Esophagus (tissue), 2 donors: Measurements from ENCODE around the gene CRYBG3. TPM values are rescaled to one million over a fixed set of nuclear protein-coding genes. Genes with fewer than 3 reads are reported as not detected.

Experiments used
- H3K27ac ChIP-seq, 2 donors: one replicate each; pipeline ENCODE4 v1.5.1; 2013; ENCODE audit warnings: low read depth in 2 of 2, mild to moderate bottlenecking in 2 of 2, inconsistent platforms in 1 of 2, low read length in 1 of 2, moderate library complexity in 1 of 2
- H3K27me3 ChIP-seq, 2 donors: one replicate each; pipeline ENCODE4 v1.6.1; 2013; ENCODE audit warnings: low read length in 2 of 2, control low read depth in 1 of 2, mild to moderate bottlenecking in 1 of 2; ENCODE audit not compliant: insufficient read depth in 2 of 2, control insufficient read depth in 1 of 2
- H3K36me3 ChIP-seq, 2 donors: one replicate each; pipeline ENCODE4 v1.6.1; 2013; ENCODE audit warnings: low read length in 1 of 2; ENCODE audit not compliant: control insufficient read depth in 2 of 2, insufficient read depth in 2 of 2
- H3K4me1 ChIP-seq, 2 donors: one replicate each; pipeline ENCODE4 v1.6.1; 2013; ENCODE audit warnings: low read length in 1 of 2; ENCODE audit not compliant: control insufficient read depth in 2 of 2, insufficient read depth in 2 of 2
- H3K4me3 ChIP-seq, 2 donors: one replicate each; pipeline ENCODE4 v1.5.1; 2013; ENCODE audit warnings: low read length in 2 of 2, mild to moderate bottlenecking in 2 of 2, low read depth in 1 of 2, moderate library complexity in 1 of 2
- H3K9me3 ChIP-seq, 2 donors: one replicate each; pipeline ENCODE4 v1.6.1; 2013; ENCODE audit warnings: mild to moderate bottlenecking in 2 of 2, low read depth in 1 of 2, low read length in 1 of 2, moderate library complexity in 1 of 2; ENCODE audit not compliant: control insufficient read depth in 2 of 2, insufficient read depth in 1 of 2
- WGBS, 2 donors: extraction: QIAGEN DNeasy Blood & Tissue Kit; methylation state at CpG; one replicate each; pipeline ENCODE4 v1.1.7; 2013; 5-methylcytosine and 5-hydroxymethylcytosine counted together
- polyA plus RNA-seq, 2 donors: library from polyadenylated mRNA; stranded (reverse); fragments of 200-250 nt; gene quantifications; one replicate each; pipeline ENCODE4 v1.2.3, GENCODE V29; 2013
- donor health status: healthy with polysubstance abuse.
- donor health status: Bipolar disorder and iron deficiency.

CRYBG3 gene
- polyA plus RNA-seq, 2 donors, result 5.0 to 10.0 TPM

DNA sequence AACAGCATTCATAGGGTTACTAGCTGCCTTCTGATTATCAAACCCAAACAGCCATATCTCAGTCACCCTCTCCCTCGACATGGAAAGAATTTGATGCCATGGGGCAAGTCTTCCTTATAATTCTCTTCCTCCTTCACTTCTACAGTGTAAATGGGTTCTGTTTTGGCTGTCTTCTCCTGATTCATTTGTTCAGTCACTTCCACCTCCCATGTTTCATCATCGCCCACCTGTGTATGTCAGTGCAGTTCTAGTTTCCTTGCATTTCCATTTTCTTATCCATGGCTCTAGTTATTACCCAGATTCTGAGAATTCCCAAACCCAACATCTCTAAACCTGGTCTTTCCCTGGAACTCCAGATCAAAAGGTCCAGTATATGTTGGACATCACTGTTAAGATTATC lies 109.4 kb downstream of the CRYBG3 start:
- Histone ChIP-seq H3K4me1 (no peaks in the 10 kb centered on the region), H3K27me3 (no peaks in the 10 kb centered on the region), H3K9me3 (no peaks in the 10 kb centered on the region), H3K4me3 (no peak overlapping the region), H3K27ac (no peak overlapping the region), H3K36me3 (peaks cover 5 to 9% of the 10 kb centered on the region in 2 donors)
- 65 to 69% methylated on average over 2 of the region's 2 CpGs for WGBS, 2 donors

DNA sequence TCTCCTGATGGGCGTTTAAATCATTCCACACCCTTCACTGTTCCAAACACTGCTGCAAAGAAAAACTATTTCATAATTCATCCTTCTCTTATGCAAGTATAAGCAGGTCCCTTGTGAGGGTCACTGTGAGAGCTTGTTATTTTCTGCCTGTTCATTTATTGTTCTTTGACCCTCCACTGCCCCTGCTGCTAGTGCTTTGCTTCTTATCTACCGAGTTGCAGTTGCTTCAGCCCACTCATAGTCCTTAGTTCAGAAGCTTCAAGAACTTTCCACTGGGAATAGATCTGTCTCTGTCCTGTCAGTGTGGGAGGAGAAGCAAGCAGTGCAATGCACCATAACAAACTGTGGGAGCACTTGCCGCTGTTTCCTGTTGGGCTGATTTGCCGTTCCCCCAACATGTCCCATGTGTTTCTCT lies 110.6 kb downstream of the CRYBG3 start:
- Histone ChIP-seq H3K9me3 (no peaks in the 10 kb centered on the region), H3K27me3 (no peaks in the 10 kb centered on the region), H3K4me3 (no peak overlapping the region), H3K4me1 (no peaks in the 10 kb centered on the region), H3K27ac (no peak overlapping the region), H3K36me3 (peaks cover 5 to 9% of the 10 kb centered on the region in 2 donors)
- whole genome bisulfite sequencing, 2 donors, result 54 to 64% methylated on average over 4 of the region's 4 CpGs

DNA sequence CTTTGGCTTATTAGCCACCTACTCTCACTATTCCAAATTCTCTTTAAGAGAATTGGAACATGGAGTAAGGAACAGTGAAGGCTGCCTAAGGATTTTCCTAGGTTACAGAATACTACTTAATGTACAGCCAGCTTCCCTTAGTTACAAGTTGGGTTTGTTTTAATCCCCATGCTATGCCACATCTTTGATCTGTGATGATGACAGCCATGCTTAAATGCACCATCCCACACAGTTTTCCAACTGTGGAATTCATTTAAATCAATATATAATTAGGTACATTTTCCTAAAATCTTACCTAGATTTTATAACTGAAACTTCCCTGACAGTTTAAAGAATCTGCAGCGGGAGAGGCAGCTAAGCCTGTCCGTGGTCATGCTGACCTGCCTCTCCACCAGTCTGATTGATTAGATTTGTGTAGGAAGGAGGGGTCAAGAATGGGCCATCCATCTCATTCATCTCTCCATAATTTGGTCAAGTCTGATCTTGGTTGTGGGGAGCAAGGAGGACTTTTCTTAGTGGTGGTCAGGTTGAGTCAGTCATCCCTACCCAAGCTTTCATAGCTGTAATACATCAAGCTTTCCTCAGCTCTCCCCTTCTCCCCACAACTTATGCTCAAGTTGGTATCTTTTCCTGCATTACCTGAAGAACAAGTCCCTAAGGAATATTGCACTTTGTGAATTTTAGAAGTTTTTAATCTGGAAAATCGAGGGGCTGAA lies 113.3 kb downstream of the CRYBG3 start:
- H3K4me3 ChIP-seq, result no peak overlapping the region
- no peaks in the 10 kb centered on the region for H3K9me3 ChIP-seq
- 94 to 95% methylated on average over 3 of the region's 3 CpGs for WGBS, 2 donors
- H3K36me3 ChIP-seq, result peaks cover 5 to 15% of the 10 kb centered on the region in 2 donors
- no peak overlapping the region for H3K27ac ChIP-seq
- H3K4me1 ChIP-seq, result no peaks in the 10 kb centered on the region
- H3K27me3 ChIP-seq, result no peaks in the 10 kb centered on the region

DNA sequence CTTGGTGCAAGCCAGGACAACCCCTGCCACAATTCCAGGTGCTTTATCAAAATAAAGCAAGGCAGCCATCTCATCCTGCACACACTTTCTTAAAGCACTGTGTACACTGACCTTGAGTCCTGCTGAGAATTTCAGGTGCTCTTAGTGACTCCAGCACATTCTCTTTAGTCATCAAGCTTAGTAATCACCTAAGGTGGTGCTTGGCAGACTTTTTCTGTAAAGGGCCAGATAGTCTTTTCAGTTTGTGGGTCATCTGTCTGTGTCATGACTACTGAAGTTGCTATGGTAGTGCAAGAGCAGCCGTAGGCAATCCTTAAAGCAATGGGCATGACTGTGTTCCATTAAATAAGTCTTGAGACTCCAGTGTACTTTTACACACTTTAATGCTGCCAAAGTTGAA lies 114.0 kb downstream of the CRYBG3 start:
- H3K27ac ChIP-seq, result no peak overlapping the region
- H3K9me3 ChIP-seq, result no peaks in the 10 kb centered on the region
- no peak overlapping the region for H3K4me3 ChIP-seq
- peaks cover 3 to 15% of the 10 kb centered on the region in 2 donors for H3K36me3 ChIP-seq
- 87 to 92% methylated on average over 1 of the region's 1 CpG for WGBS, 2 donors
- H3K4me1 ChIP-seq, result no peaks in the 10 kb centered on the region
- no peaks in the 10 kb centered on the region for H3K27me3 ChIP-seq

DNA sequence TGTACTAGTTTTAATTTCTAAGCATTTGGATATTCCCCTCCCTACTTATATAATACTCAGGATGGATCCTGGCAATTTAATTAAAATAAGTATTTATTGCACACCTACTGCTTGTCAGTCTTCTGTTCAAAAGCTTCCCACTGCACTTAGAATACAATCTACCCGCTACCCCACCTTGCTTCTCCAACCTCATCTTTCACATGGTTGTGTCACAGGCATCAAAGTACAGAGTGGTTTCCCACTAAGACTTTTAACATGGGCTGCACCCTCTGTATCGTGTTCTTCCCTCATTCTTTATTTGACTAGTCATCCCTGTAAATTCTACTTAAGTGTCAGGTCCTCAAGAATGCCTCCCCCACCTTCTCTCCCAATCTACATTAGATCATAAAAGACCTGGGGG lies 115.4 kb downstream of the CRYBG3 start:
- H3K9me3 ChIP-seq, result no peaks in the 10 kb centered on the region
- no peak overlapping the region for H3K4me3 ChIP-seq
- 94% methylated on average over 2 of the region's 2 CpGs for WGBS, 2 donors
- no peak overlapping the region for H3K27ac ChIP-seq
- H3K36me3 ChIP-seq, result peaks cover 0 to 13% of the 10 kb centered on the region in 2 donors
- no peaks in the 10 kb centered on the region for H3K27me3 ChIP-seq
- H3K4me1 ChIP-seq, result no peaks in the 10 kb centered on the region

DNA sequence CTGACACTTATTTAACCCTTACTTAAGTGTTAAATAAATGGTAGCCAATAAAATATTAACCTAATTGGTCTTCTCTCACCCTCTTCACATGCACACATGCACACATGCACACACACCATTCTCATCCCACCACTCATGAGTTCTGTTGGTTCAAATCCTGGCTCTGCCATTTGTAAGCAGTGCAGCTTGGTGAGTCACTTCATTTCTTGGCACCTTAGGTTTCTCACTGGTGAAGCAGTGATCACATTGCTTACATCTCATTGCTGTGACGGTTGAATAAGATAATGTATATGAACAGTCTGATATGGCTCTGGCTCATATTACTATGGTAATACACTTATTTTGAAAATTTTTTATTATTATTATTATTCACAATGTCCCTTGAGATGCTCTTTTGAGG lies 116.6 kb downstream of the CRYBG3 start:
- WGBS, 2 donors, result 86 to 89% methylated on average over 1 of the region's 1 CpG
- Histone ChIP-seq H3K4me3 (no peak overlapping the region), H3K9me3 (no peaks in the 10 kb centered on the region), H3K27ac (no peak overlapping the region), H3K36me3 (peaks cover 0 to 11% of the 10 kb centered on the region in 2 donors), H3K27me3 (no peaks in the 10 kb centered on the region), H3K4me1 (no peaks in the 10 kb centered on the region)

DNA sequence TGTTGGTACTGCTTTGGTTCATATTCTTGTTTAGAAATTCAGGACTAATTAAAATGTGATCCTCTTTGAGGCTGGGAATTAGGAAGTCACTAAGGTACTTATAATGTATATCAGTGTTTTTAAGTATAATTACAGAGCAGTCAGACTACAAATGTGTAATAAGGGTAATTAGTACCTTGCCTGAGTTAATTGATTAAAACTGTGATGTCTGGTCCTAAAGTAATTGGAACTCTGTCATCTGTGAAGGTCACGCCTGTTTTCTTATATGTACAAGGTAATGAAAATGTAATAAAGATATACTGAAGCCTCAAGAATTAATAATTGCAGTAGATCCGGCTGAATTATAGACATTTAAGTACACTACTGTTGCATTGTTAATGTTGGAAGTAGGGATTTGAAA lies 117.6 kb downstream of the CRYBG3 start:
- Histone ChIP-seq H3K4me3 (no peak overlapping the region), H3K36me3 (peaks cover 0 to 6% of the 10 kb centered on the region in 2 donors), H3K27me3 (no peaks in the 10 kb centered on the region), H3K27ac (no peak overlapping the region), H3K4me1 (no peaks in the 10 kb centered on the region), H3K9me3 (no peaks in the 10 kb centered on the region)
- WGBS, 2 donors, result 89 to 93% methylated on average over 2 of the region's 2 CpGs

DNA sequence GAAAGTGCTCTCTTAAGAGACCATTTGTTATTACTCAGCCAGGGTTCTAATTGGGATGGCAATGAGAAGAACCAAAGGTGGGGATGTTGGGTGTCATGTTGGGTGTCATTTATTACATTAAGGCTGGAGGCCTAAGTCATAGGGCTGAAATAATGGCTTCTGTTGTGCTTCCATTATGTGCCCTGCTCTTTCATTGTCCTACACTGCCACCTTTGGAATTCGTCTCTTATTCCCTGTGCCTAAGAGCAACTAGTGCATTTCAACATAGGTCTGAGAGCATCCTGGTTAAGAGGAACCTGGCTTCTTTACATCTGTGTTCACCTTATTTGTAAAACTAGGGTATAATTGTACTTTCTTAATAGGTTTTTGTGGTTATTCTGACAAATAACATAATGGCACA lies 118.2 kb downstream of the CRYBG3 start:
- Histone ChIP-seq H3K4me1 (no peaks in the 10 kb centered on the region), H3K27ac (no peak overlapping the region), H3K4me3 (no peak overlapping the region), H3K27me3 (no peaks in the 10 kb centered on the region), H3K9me3 (no peaks in the 10 kb centered on the region), H3K36me3 (peaks cover 0 to 6% of the 10 kb centered on the region in 2 donors)
- 70 to 72% methylated on average over 1 of the region's 1 CpG for WGBS, 2 donors

DNA sequence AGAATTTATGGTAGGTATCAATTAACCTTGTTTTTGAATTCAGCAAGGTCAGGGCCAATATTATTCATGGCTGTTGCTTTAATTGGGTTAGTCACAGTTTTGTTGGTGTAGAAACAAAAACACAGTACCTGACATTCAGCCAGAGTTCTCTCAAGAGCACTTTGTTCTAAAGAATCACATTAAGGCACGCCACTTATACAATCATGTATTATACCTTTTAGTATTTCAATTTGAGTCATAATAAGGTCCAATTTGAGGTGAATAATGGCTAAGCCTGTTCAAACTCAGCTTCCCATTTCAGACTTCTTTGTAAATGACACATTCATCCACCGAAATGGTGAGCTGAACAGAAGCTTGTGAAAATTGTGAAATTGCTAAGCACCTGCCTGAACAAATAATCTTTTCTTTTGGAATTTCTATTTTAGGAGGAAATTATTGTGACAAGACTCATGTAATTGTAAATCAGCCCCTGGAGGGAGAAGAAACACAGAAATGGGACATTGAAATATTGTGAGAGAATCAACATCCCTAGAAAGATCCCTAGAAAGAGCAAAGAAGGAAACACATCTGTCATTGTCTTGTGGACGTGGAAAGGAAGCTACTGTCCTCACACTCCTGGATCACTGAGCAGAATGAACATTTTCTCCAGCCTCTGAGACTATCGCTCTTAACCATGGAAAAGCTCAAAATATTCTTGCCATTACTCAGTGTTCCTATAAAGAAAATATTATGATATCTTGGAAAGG lies 121.2 kb downstream of the CRYBG3 start:
- Histone ChIP-seq H3K36me3 (peaks cover 4 to 6% of the 10 kb centered on the region in 2 donors), H3K4me3 (no peak overlapping the region), H3K27me3 (no peaks in the 10 kb centered on the region), H3K4me1 (no peaks in the 10 kb centered on the region), H3K27ac (no peak overlapping the region), H3K9me3 (no peaks in the 10 kb centered on the region)
- 57 to 66% methylated on average over 4 of the region's 4 CpGs for WGBS, 2 donors
